Amniotic stem cell (primary cell): ENCODE results near the gene ZDHHC1.

Experiments
- DNase-seq: peaks from one replicate; lab custom pipeline; 2025; lab: John Stamatoyannopoulos, UW

The ZDHHC1 gene

GRCh38 chr16:67447508-67448076, 31.3 kb upstream of the ZDHHC1 start:
- no peak for DNase-seq

DNA sequence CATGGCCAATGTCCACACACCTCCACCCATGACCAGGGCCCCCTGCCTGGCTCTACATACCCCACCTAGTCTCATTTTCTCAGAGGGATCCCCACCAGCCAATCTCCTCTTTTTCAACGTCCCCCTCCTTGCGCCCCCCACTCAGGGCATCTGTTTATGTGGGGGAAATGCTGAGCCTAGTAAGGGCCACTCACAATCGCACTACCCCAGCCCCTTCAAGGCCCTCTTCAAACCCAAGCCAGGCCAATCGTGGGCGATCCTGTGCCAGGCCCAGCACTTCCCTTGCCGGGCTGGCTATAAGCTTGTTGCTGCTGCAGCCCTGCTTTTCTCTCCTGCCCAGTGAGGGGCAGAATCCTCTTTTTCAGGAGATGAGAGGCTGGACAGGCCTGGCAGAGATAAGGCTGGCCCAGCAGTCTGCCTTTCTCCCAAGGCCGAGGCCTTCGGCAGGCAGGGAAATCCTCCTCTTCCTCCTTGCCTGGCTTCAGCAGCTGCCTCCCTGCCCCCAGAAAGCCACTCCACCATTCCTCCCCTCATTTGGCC, 30.8 kb upstream of the ZDHHC1 start:
- DNase-seq = no peak

GRCh38 chr16:67445913-67446907, 29.9 kb upstream of the ZDHHC1 start:
- DNase-seq = no peak

- no peak for DNase-seq
Observed at GRCh38 chr16:67445441-67445912, 29.2 kb upstream of the ZDHHC1 start.

- DNase-seq = no peak
Observed at GRCh38 chr16:67445126-67445426, 28.8 kb upstream of the ZDHHC1 start.

GRCh38 chr16:67444259-67445125, 28.2 kb upstream of the ZDHHC1 start:
- no peak for DNase-seq

GRCh38 chr16:67443265-67443664, 27.0 kb upstream of the ZDHHC1 start:
- no peak for DNase-seq

DNA sequence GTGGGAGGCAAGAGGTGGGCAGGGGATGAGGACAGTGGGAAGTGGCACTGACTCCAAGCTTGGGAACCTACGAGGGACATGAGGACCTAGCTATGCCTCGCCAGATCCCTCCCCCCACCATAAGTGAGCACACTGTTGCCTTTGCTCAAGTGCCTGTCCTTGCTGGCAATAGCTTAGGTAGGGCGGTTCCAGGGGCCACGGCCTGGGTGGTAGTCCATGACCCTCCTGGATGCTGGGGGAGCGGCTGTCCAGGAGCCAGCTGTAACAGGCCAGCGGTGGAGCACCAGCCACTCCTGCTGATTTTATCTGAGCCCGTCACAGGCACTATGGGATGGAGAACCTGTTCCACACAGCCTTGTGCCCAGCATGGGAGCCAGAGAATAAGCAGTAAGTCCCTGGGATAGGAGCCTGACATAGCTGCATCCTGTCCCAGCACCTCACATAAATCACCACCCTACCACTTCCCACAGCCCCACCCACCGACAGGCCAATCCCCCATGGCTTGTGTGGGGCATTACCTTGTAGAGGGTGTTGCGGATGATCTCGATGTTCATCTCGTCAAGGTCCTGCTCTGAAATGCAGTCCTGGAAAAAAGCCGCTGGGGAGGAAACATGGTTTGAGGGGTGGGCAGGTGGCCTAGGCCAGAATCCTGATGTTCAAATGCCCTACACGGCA, 26.4 kb upstream of the ZDHHC1 start:
- DNase-seq = no peak

GRCh38 chr16:67441907-67442306, 25.6 kb upstream of the ZDHHC1 start:
- no peak for DNase-seq

DNA sequence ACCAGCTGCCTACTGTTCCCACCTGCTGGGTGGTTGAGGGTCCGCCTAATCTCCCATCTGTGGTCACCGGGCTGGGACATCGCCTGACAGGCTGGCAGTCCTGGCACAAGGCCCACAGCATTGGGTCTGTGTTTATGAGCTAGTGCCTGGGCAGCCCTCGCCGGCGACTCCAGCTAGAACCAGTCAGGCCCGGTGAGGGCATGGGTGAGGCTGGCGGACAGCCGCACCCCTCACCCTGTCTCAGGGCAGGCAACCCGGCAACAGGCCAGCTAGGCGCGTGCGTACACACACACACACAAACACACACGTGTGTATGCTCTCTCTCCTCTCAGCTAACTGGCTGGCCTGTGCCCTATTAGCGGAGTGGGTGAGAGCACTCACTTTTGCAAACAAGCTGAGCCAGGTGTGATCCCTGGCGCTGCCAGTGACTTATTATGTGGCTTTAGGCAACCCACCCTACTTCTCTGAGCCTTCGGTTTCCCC, 25.0 kb upstream of the ZDHHC1 start:
- no peak for DNase-seq

DNA sequence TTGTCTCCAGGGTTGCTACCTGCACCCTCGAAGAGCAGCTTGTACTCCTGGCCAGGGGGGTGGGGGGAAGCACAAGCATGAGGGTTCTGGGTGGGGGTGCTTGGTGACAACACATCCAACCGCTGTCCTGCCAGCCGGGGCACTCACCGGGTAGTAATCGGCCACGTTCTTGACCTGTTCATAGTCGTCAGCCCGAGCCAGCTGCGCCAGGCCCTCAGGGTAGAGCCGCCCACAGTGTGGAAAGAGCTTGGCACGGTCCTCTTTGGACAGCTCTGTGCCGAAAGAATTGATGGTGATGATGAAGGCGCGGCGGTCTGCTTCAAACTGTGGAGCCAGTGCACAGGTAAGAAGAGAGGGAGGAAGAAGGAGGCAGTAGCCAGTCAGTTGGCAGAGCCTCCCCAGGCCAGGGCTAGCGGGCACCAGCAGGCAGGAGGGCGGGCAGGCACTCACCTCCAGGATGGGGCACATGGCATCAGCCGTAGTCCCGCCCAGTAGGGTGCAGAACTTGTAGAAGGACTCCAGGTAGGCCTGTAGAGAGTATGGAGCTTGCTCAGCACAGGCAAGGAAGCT, 22.6 kb upstream of the ZDHHC1 start:
- no peak for DNase-seq

GRCh38 chr16:67438098-67438791, 22.0 kb upstream of the ZDHHC1 start:
- DNase-seq = no peak

DNA sequence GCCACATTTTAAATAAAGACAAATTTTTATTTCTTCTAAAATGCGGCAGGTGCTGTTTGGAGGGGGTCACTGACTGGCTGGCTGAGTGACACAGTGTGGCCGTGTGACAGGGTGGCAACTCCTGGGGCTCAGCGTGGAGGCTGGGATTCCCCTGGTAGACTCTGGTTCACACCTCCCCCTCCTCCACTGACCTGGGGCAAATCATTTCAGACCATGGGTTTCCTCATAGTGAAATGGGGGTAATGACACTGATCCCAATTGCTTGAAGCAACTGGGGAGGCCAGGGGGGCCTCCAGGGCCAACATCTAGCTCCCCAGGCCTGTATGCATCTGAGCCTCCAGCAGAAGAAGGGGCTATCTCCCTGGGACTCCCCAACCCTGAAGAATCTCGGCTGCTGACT, 21.2 kb upstream of the ZDHHC1 start:
- no peak for DNase-seq

- DNase-seq = no peak
Observed at GRCh38 chr16:67436640-67437193, 20.4 kb upstream of the ZDHHC1 start.

GRCh38 chr16:67435758-67436164, 19.5 kb upstream of the ZDHHC1 start:
- no peak for DNase-seq

DNA sequence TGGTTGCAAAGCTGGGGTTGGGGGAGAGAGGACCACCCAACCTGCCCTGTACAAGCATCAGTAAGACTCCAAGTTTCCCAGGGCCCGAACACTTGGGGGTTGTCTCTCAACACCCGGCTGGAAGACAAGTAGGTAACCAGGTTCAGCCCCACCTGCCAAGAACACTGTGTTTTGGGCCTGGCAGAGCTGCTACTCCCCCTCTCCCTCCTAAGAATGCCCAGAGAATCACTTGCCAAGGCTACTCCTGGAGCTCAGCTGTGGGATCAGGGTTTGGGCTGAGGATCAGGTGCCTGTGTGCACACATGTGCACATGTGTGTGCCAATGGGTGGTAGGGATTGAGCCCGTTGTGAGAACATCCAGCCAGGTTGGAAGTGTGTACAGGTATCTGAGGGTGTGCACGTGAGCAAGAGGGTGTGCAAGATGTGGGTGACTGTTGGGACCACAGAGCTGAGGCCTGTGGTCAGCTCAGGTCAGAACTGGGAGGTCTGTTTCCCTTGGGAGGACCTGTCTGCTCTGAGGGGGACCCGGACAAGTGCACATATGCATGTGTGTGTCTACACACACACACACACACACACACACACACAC, 16.9 kb upstream of the ZDHHC1 start:
- no peak for DNase-seq

DNA sequence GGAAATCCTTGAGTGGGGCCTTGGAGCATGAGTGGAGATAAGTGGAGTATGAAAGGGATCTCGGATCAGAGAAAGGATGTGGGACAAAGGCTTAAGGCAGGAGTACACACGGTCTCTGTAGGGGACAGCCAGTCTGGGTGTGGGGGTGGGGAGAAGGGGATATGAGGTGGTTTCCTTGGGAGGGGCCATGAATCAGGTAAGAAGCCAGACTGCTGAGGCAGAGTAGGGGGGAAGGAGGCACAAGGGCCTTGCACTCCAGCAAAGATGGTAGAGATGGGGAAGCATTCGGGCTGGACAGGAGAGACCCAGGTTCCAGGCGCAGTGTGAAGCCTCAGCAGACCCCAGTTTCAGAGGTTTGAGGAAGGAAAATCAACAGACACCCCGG, 16.2 kb upstream of the ZDHHC1 start:
- no peak for DNase-seq

- DNase-seq = no peak
Observed at GRCh38 chr16:67431775-67432505, 15.7 kb upstream of the ZDHHC1 start.
